Endothelial cell of umbilical vein (primary cell): ENCODE data around the gene CDC42BPG. TPM values are rescaled to one million over a fixed set of nuclear protein-coding genes. Genes with fewer than 3 reads are reported as not detected.

Experiments used
- BruUV-seq: library from RNA; stranded (reverse); fragments of 400-500 nt; replicated peaks from 2 replicates; lab custom pipeline; 2021; lab: Mats Ljungman, UMichigan
- CTCF ChIA-PET: fragments of 300-600, 350-600 bp; sonication (Branson Sonifier 250); formaldehyde crosslinking; loops from one replicate; lab custom pipeline; 2021; ENCODE audit warnings: antibody characterized with exemption, inconsistent platforms; lab: Charles Lee
- POLR2A ChIA-PET: fragments of 300-600, 350-600 bp; sonication (Branson Sonifier 250); formaldehyde crosslinking; loops from one replicate; lab custom pipeline; 2021; ENCODE audit warnings: antibody characterized with exemption, inconsistent platforms; lab: Charles Lee
- DNase-seq: peaks from one replicate; pipeline ENCODE4 v3.0.0-alpha.2; 2011; ENCODE audit warnings: low read depth, low spot score
- FAIRE-seq: peaks from 2 replicates; lab custom pipeline; 2011; peaks lifted over from hg19 to GRCh38; lab: Jason Lieb, UNC
- H2AFZ ChIP-seq: 2 replicates; pipeline ENCODE4 v1.6.0; 2012; ENCODE audit warnings: low read depth, low read length, control low read depth, inconsistent platforms
- H3K27ac ChIP-seq: 2 replicates; pipeline ENCODE4 v1.5.1; 2011; ENCODE audit warnings: low read depth, mild to moderate bottlenecking, control low read depth, low read length, moderate library complexity; ENCODE audit not compliant: insufficient read depth
- H3K27me3 ChIP-seq, 2 experiments: 2 replicates each; pipeline versions ENCODE4 v1.6.0 to v1.6.1; 2011; ENCODE audit warnings: low read length in 2 of 2, mixed read lengths in 1 of 2; ENCODE audit not compliant: control insufficient read depth in 2 of 2, insufficient read depth in 2 of 2
- H3K36me3 ChIP-seq, 2 experiments: 2 replicates in 1 of 2; 3 replicates in 1 of 2; pipeline ENCODE4 v1.5.1; 2011; ENCODE audit warnings: low read length in 2 of 2, mild to moderate bottlenecking in 1 of 2, moderate library complexity in 1 of 2; ENCODE audit not compliant: control insufficient read depth in 2 of 2, insufficient read depth in 2 of 2; ENCODE audit errors: extremely low read depth in 1 of 2
- H3K4me1 ChIP-seq: 3 replicates; pipeline ENCODE4 v1.5.1; 2011; ENCODE audit warnings: mild to moderate bottlenecking, low read length; ENCODE audit not compliant: control insufficient read depth, insufficient read depth; ENCODE audit errors: extremely low read depth
- H3K4me2 ChIP-seq: 2 replicates; pipeline ENCODE4 v1.6.1; 2011; ENCODE audit warnings: low read length, control low read depth, mixed read lengths; ENCODE audit not compliant: insufficient read depth
- H3K4me3 ChIP-seq, 3 experiments: fragments of 200-600 bp in 1 of 3; sonication (generic), shearing (Covaris generic) in 1 of 3; replicated peaks in 1 of 3; 2 replicates each; pipeline ENCODE4 v1.5.1; 2011 to 2016; ENCODE audit warnings: control low read depth in 3 of 3, low read length in 3 of 3, mild to moderate bottlenecking in 2 of 3, inconsistent platforms in 1 of 3, low read depth in 1 of 3, moderate library complexity in 1 of 3; ENCODE audit not compliant: insufficient read depth in 1 of 3
- H3K79me2 ChIP-seq: 2 replicates; pipeline ENCODE4 v1.6.0; 2012; ENCODE audit warnings: low read length, inconsistent platforms; ENCODE audit not compliant: control insufficient read depth, insufficient read depth
- H3K9ac ChIP-seq: replicated peaks from 2 replicates; pipeline ENCODE3; 2011; ENCODE audit warnings: low read length, control low read depth; ENCODE audit not compliant: insufficient read depth; ENCODE audit errors: extremely low read depth
- H3K9me1 ChIP-seq: replicated peaks from 3 replicates; pipeline ENCODE4 v1.6.0; 2011; ENCODE audit warnings: mild to moderate bottlenecking, low read length; ENCODE audit not compliant: control insufficient read depth, insufficient read depth; ENCODE audit errors: extremely low read depth
- H3K9me3 ChIP-seq: replicated peaks from 2 replicates; pipeline ENCODE4 v1.5.1; 2012; ENCODE audit warnings: low read length, inconsistent platforms; ENCODE audit not compliant: control insufficient read depth, insufficient read depth
- H4K20me1 ChIP-seq: replicated peaks from 2 replicates; pipeline ENCODE3; 2011; ENCODE audit warnings: mild to moderate bottlenecking, low read length; ENCODE audit not compliant: control insufficient read depth, insufficient read depth; ENCODE audit errors: extremely low read depth
- CTCF ChIP-seq, 2 donors: IDR thresholded peaks; 1 replicate in 1 of 2; 2 replicates in 1 of 2; pipeline ENCODE4 v1.5.1; 2011; ENCODE audit warnings: low read length in 2 of 2, mild to moderate bottlenecking in 2 of 2, moderate library complexity in 2 of 2, control low read depth in 1 of 2, inconsistent platforms in 1 of 2, low read depth in 1 of 2; ENCODE audit not compliant: insufficient read depth in 1 of 2; ENCODE audit errors: extremely low read depth in 1 of 2
- EZH2 ChIP-seq: IDR thresholded peaks from 2 replicates; pipeline ENCODE4 v1.6.1; 2012; ENCODE audit warnings: borderline replicate concordance, low read depth, mild to moderate bottlenecking, moderate library complexity, low read length, inconsistent platforms; ENCODE audit not compliant: severe bottlenecking
- FOS ChIP-seq: IDR thresholded peaks from 2 replicates; pipeline ENCODE4 v1.6.1; 2011; ENCODE audit warnings: mild to moderate bottlenecking, low read length, moderate library complexity, borderline replicate concordance; ENCODE audit not compliant: insufficient read depth
- GATA2 ChIP-seq: IDR thresholded peaks from 2 replicates; pipeline ENCODE4 v1.7.0; 2011; ENCODE audit warnings: low read depth, mild to moderate bottlenecking, moderate library complexity, mixed read lengths, low read length; ENCODE audit not compliant: insufficient read length, insufficient read depth
- JUN ChIP-seq: IDR thresholded peaks from 2 replicates; pipeline ENCODE4 v1.6.1; 2011; ENCODE audit warnings: borderline replicate concordance, low read depth; ENCODE audit not compliant: insufficient read length, insufficient read depth
- MAX ChIP-seq: IDR thresholded peaks from 2 replicates; pipeline ENCODE4 v1.6.1; 2011; ENCODE audit not compliant: insufficient read depth, insufficient read length
- MYC ChIP-seq: IDR thresholded peaks from one replicate; pipeline ENCODE4 v1.6.1; 2011; ENCODE audit warnings: mild to moderate bottlenecking, low read depth, low read length
- POLR2A ChIP-seq: IDR thresholded peaks from 2 replicates; pipeline ENCODE4 v1.6.1; 2012; ENCODE audit warnings: low read depth, mild to moderate bottlenecking, control low read depth, low read length
- POLR2AphosphoS5 ChIP-seq: IDR thresholded peaks from 2 replicates; pipeline ENCODE4 v1.6.1; 2012; ENCODE audit warnings: low read depth, mild to moderate bottlenecking, control low read depth, low read length, moderate library complexity; ENCODE audit not compliant: insufficient read depth
- dilution Hi-C: fragments of 300-500 bp; cut with MboI; formaldehyde crosslinking; loops from one replicate; pipeline ENCODE4 v1.15.0; 2019; ENCODE audit warnings: low sequenced_read_pairs; ENCODE audit not compliant: extremely low pct_ligation_motif_present
- intact Hi-C: fragments of 100-400 bp; cut with micrococcal nuclease; formaldehyde crosslinking; loops from one replicate; pipeline ENCODE4 v1.10.0; 2022
- polyA plus RNA-seq, 4 experiments: library from polyadenylated mRNA; depleted of rRNA in 3 of 4; stranded (reverse) in 3 of 4; unstranded in 1 of 4; fragments of >200 nt; gene quantifications; 2 replicates each; pipeline versions ENCODE4 v1.2.1 to v1.2.3, GENCODE V29; 2011 to 2012; ENCODE audit warnings: missing spikeins in 1 of 4
- total RNA-seq: library from RNA; stranded (reverse); gene quantifications from 2 replicates; pipeline ENCODE4 v1.2.3, GENCODE V29; 2021

The CDC42BPG gene
- total and polyA plus RNA-seq, 2 donors (not counting 3 experiments of a cell fraction or from before 2014, with no cell fraction given), result 0.19 to 0.42 TPM

- Histone ChIP-seq H3K27ac (no peak overlapping the region), H3K4me3 (no peak overlapping the region), H3K9me1 (no peaks in the 10 kb centered on the region), H2AFZ (no peak overlapping the region), H3K36me3 (peaks cover 3 to 14% of the 10 kb centered on the region in 2 experiments), H3K4me2 (no peak overlapping the region), H4K20me1 (no peaks in the 10 kb centered on the region), H3K9me3 (no peaks in the 10 kb centered on the region), H3K9ac (no peak overlapping the region), H3K4me1 (no peaks in the 10 kb centered on the region), H3K79me2 (no peaks in the 10 kb centered on the region), H3K27me3 (no peaks in the 10 kb centered on the region)
- DNase-seq, result no peak
- no peak for TF ChIP-seq MAX
- no peak for TF ChIP-seq CTCF (IDR thresholded peaks at IDR 0.05; ENCODE audit: extremely low read depth in 1 of 2, insufficient read depth in 1 of 2, low read depth in 1 of 2, low read length in 2 of 2)
- no peak for TF ChIP-seq EZH2
- no peak for TF ChIP-seq JUN
- no peak for TF ChIP-seq FOS
- no peak for TF ChIP-seq GATA2
- no peak for TF ChIP-seq POLR2A
- no peak for TF ChIP-seq MYC
- TF ChIP-seq POLR2AphosphoS5, result no peak
- ChIA-PET POLR2A (no interaction called here), CTCF (interaction anchor here (1.7 kb wide), 1 partner anchor 12 kb away, joined by 3 read pairs; the partner anchor contains the start of gene SF1)
- dilution Hi-C loops, result no loop called here
- no peak for FAIRE-seq
- BruUV-seq, result no TSS peak
- intact Hi-C loops, result no loop called here
Measured at GRCh38 chr11:64790205-64791095, 54.0 kb downstream of the CDC42BPG start.
